Vagina (tissue), 2 donors: ENCODE measurements around the gene MAPK9.

ENCODE experiments used
- POLR2AphosphoS5 ChIP-seq, 2 donors: sonication (generic); formaldehyde crosslinking; IDR thresholded peaks; one replicate each; pipeline ENCODE4 v1.9.0; 2017; ENCODE audit warnings: antibody characterized with exemption in 2 of 2, mild to moderate bottlenecking in 2 of 2, low read depth in 1 of 2; ENCODE audit not compliant: insufficient read depth in 1 of 2
- TF ChIP-seq, protein P1 (sequence below), 3 experiments: fragments of 450-650 bp in 2 of 3; fragments of 200-600 bp in 1 of 3; sonication (generic) in 1 of 3; IDR thresholded peaks; one replicate each; pipeline ENCODE4 v1.5.1; 2017 to 2019; ENCODE audit warnings: antibody characterized with exemption in 3 of 3, mild to moderate bottlenecking in 2 of 3, moderate library complexity in 2 of 3

DNA sequence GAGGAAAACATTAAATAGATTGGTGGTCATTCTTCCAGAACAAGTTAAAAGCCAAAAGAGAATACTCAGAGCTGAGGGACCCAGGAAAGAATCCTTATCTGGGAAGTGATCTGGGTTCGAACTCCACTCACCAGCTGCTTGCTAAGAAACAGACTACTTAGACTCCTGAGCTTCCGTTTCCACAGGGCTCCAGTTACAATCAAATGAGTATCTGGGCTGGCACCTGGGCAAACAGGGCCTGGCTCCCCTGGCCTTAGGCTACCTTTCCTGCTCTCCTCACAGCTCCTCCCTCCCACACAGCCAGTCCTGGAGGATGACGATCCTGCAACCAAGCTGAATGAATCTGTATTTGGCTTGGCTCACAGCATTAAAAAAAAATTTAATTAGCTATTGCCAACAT lies 2.5 kb downstream of the MAPK9 start:
- TF ChIP-seq, protein P1, sequence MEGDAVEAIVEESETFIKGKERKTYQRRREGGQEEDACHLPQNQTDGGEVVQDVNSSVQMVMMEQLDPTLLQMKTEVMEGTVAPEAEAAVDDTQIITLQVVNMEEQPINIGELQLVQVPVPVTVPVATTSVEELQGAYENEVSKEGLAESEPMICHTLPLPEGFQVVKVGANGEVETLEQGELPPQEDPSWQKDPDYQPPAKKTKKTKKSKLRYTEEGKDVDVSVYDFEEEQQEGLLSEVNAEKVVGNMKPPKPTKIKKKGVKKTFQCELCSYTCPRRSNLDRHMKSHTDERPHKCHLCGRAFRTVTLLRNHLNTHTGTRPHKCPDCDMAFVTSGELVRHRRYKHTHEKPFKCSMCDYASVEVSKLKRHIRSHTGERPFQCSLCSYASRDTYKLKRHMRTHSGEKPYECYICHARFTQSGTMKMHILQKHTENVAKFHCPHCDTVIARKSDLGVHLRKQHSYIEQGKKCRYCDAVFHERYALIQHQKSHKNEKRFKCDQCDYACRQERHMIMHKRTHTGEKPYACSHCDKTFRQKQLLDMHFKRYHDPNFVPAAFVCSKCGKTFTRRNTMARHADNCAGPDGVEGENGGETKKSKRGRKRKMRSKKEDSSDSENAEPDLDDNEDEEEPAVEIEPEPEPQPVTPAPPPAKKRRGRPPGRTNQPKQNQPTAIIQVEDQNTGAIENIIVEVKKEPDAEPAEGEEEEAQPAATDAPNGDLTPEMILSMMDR (IDR thresholded peaks at IDR 0.05) = no peak
- no peak for TF ChIP-seq POLR2AphosphoS5 (IDR thresholded peaks at IDR 0.05; ENCODE audit: insufficient read depth in 1 of 2, low read depth in 1 of 2)
